Stimulated activated CD4-positive, alpha-beta T cell treated with anti-CD3 and anti-CD28 coated beads, Interleukin-1b, Interleukin-23, amount 100 ng/mL, for 4 hours (primary cell): ENCODE data around the gene GNL3.
"Not testable (repeated sequence)": the region's sequence is repeated elsewhere in the genome, so short reads cannot be mapped to it uniquely, and the experiment has no call there.

Source experiments
- DNase-seq, 2 donors: peaks; one replicate each; pipeline ENCODE4 v3.0.0-alpha.2; 2020; ENCODE audit warnings: low read depth in 2 of 2

Gene GNL3

DNA sequence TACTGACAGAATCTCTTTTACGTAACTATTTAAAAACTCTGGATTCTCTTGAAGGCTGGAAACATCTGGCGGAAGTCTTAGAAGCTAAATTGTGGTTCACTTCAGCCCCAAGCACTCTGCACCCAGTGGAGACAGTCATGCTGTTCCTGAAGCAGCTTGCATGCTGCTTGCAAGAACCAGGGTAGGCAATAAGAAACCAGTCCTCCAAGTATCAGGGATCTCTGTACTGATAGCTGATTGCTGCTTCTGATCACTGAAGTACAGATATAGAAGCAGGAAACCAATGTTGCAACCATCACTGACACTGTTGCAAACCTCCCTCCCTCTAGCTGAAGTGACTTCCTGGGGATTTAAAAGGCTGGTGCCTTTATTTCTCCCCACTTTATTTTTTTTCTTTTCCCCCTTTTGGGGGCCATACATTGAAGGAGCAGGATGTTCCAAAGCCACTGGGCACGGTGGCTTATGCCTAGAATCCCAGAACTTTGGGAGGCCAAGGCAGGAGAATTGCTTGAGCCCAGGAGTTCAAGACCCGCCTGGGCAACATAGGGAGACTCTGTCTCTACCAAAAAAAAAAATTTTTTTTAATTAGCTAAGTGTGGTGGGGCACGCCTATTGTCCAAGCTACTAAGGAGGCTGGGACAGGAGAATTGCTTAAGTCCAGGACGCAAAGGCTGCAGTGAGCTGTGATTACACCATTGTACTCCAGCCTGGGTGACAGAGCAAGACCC, 35.3 kb downstream of the GNL3 start:
- DNase-seq: no peak

DNA sequence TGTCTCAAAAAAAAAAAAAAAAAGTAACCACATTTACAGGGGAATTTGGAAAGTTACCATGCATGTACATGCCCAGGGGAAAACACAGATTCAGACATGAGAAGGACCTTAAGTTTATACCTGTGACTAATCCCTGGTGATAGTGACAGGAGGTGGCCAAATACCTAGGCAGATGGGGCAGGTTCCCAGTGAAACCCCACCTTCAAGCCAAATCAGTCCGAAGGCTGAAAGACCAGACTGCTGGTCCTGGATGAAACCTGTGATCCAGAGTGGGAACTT, 35.8 kb downstream of the GNL3 start:
- DNase-seq: no peak

DNA sequence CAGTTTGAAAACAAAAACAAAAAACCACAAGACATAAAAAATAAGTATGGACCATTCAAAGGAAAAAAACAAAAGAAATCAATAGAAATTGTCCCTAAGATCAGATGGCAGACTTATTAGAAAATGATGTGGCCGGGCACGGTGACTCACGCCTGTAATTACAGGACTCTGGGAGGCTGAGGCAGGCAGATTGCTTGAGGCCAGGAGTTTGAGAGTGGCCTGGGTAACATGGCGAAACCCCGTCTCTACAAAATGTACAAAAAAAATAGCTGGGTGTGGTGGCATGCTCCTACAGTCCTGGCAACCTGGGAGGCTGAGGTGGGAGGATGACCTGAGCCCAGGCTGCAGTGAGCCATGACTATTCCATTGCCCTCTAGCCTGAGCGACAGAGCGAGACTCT, 36.7 kb downstream of the GNL3 start:
- DNase-seq: no peak

- no peak for DNase-seq
Observed at GRCh38 chr3:52723935-52724334, 38.1 kb downstream of the GNL3 start.

- no peak for DNase-seq
Observed at GRCh38 chr3:52724511-52724910, 38.7 kb downstream of the GNL3 start.

GRCh38 chr3:52728753-52729152, 42.9 kb downstream of the GNL3 start:
- not testable (repeated sequence) for DNase-seq

DNA sequence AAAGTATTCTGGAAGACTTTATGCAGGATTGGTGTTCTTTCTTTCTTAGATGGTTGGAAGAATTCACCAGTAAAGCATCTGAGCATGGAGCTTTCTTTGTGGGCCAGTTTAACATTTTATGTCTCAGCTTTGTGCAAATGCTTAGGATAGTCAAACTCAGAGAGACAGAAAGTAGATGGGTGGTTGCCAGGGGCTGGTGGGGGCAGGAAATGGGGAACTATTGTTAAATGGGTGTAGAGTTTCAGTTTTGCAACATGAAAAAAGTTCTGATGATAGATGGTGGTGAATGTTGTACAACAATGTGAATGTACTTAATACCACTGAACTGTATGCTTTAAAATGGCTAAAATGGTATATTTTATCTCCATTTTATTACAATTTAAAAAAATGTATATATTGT, 44.8 kb downstream of the GNL3 start:
- DNase-seq: no peak

GRCh38 chr3:52731590-52731989, 45.8 kb downstream of the GNL3 start:
- no peak for DNase-seq

- no peak for DNase-seq
Observed at GRCh38 chr3:52733256-52733891, 47.5 kb downstream of the GNL3 start.

DNA sequence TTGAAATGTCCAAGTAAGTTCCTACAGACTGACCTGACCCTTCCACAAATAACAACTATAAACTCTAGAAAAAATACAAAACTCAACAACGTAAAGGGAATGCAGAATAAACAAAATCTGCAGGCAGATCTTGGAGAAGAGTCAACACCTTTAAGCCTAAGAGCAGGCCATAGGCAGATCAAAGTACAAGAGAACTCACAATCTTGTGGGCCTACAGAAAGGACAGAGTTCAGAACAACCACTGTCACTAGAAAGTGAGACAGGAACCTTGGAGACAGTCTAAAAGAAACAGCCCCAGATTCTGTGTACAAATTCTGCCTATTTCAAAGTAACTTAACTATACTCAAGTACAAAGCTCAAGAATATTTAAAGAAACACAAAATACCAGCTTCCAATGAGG, 53.9 kb downstream of the GNL3 start:
- DNase-seq: no peak

DNA sequence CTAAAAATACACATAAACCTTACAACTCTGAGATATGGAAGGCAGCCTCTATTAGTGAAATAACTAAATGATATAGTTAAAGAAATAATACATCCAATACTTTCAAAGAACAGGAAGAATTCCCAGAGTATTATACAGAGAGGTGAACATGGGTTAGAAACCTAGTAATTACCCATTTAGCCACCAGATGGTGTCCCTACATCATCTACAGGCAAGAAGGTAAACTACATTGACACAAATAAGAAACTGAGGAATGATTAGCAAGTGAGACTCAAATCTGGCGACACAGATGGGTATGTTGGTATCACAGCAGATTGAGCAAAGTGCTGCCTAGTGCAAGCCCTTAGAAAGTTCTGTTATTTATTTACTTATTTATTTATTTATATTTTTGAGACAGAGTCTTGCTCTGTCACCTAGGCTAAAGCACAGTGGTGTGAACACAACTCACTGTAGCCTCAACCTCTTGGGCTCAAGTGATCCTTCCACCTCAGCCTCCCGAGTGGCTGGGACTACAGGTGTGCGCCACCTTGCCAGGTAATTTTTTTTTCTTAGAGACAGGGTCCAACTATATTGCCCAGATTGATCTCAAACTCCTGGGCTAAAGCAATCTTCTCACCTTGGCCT, 56.7 kb downstream of the GNL3 start:
- peak in 1 of 2 donors; percentile 0 for DNase-seq

DNA sequence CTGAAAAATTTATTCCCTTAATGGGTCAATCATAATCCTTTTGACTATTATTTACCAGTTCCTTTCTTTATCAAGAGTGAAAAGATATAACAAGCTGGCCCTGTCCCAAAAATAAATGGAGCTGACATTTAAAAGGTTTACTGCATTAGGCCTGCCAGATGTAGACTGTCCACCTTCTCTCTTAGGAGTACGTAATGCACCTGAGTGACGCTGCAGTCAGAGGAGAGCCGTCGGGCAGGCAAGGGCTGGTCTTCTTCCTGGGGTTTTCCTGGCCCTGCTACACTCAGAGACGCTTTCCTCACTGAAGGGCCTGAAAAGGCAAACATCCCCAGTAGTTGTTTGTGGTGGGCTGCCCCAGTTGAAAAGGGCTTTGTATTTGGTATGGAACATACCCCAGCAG, 57.3 kb downstream of the GNL3 start:
- no peak for DNase-seq

- no peak for DNase-seq
Observed at GRCh38 chr3:52743721-52744120, 57.9 kb downstream of the GNL3 start.
